HepG2 (cell line): ENCODE measurements around the gene OOSP1. TPM values are rescaled to one million over a fixed set of nuclear protein-coding genes. Genes with fewer than 3 reads are reported as not detected.

ENCODE experiments used
- ATAC-seq: fragments of 200-7000 bp; cut with Tn5 transposase; 3 replicates; pipeline ENCODE4 v1.9.1; 2020; ENCODE audit warnings: mild to moderate bottlenecking, moderate library complexity
- BruUV-seq: library from RNA; stranded (reverse); fragments of 400-500 nt; replicated peaks from 2 replicates; lab custom pipeline; 2021; lab: Mats Ljungman, UMichigan
- CTCF ChIA-PET: fragments of 300-600 bp; formaldehyde crosslinking; extraction: SDS; loops from one replicate; lab custom pipeline; 2021; ENCODE audit warnings: low total read pairs, inconsistent platforms, low intra/inter-chr PET ratio; lab: Yijun Ruan, JAX
- POLR2A ChIA-PET: fragments of 350-600 bp; sonication (Branson Sonifier 250); formaldehyde crosslinking; loops from one replicate; lab custom pipeline; 2020; ENCODE audit warnings: antibody characterized with exemption, inconsistent platforms; lab: Yijun Ruan, JAX
- DNase-seq: peaks from one replicate; pipeline ENCODE4 v3.0.0-alpha.2; 2015; ENCODE audit warnings: low spot score
- FAIRE-seq: peaks from 3 replicates; lab custom pipeline; 2011; peaks lifted over from hg19 to GRCh38; lab: Jason Lieb, UNC
- H2AFZ ChIP-seq: one replicate; pipeline ENCODE4 v1.6.1; 2011; ENCODE audit warnings: low read length, inconsistent platforms
- H3K27ac ChIP-seq: fragments of 300-600 bp; 3 replicates; pipeline ENCODE4 v1.8.0; 2011; ENCODE audit warnings: mixed run types, mild to moderate bottlenecking, mixed read lengths, low read length, inconsistent platforms; ENCODE audit not compliant: insufficient read depth; ENCODE audit errors: extremely low read length
- H3K27me3 ChIP-seq, 2 experiments: fragments of 200-600 bp in 1 of 2; 2 replicates in 1 of 2; 3 replicates in 1 of 2; pipeline versions ENCODE4 v1.6.0 to v1.8.0; 2011; ENCODE audit warnings: low read length in 2 of 2, mild to moderate bottlenecking in 2 of 2, moderate library complexity in 2 of 2, inconsistent platforms in 1 of 2; ENCODE audit not compliant: insufficient read depth in 2 of 2, control insufficient read depth in 1 of 2
- H3K36me3 ChIP-seq, 2 experiments: fragments of 200-600 bp in 1 of 2; replicated peaks in 1 of 2; 2 replicates in 1 of 2; 3 replicates in 1 of 2; pipeline versions ENCODE4 v1.5.1 to v1.8.0; 2011; ENCODE audit warnings: low read length in 2 of 2, inconsistent platforms in 1 of 2; ENCODE audit not compliant: insufficient read depth in 2 of 2, control insufficient read depth in 1 of 2
- H3K4me1 ChIP-seq: 2 replicates; pipeline ENCODE4 v1.5.1; 2012; ENCODE audit warnings: low read length, inconsistent platforms; ENCODE audit not compliant: insufficient read depth
- H3K4me2 ChIP-seq: 2 replicates; pipeline ENCODE4 v1.6.0; 2011; ENCODE audit warnings: low read depth, low read length, inconsistent platforms
- H3K4me3 ChIP-seq, 3 experiments: fragments of 200-600 bp in 1 of 3; sonication (generic), shearing (Covaris generic) in 1 of 3; replicated peaks in 1 of 3; 2 replicates each; pipeline ENCODE4 v1.5.1; 2011 to 2016; ENCODE audit warnings: low read length in 3 of 3, inconsistent platforms in 2 of 3, low read depth in 2 of 3, mild to moderate bottlenecking in 2 of 3, control low read depth in 1 of 3, mixed read lengths in 1 of 3; ENCODE audit not compliant: insufficient read depth in 1 of 3
- H3K79me2 ChIP-seq: one replicate; pipeline ENCODE4 v1.6.1; 2011; ENCODE audit warnings: low read length, inconsistent platforms; ENCODE audit not compliant: insufficient read depth
- H3K9ac ChIP-seq: 2 replicates; pipeline ENCODE4 v1.6.0; 2011; ENCODE audit warnings: mild to moderate bottlenecking, low read depth, low read length, inconsistent platforms; ENCODE audit not compliant: insufficient read depth
- H3K9me3 ChIP-seq: 2 replicates; pipeline ENCODE4 v1.5.1; 2012; ENCODE audit warnings: mild to moderate bottlenecking, low read length
- H4K20me1 ChIP-seq: 2 replicates; pipeline ENCODE4 v1.6.0; 2011; ENCODE audit warnings: inconsistent platforms, mild to moderate bottlenecking, low read length, moderate library complexity; ENCODE audit not compliant: insufficient read depth
- CREB1 ChIP-seq, 2 experiments: fragments of 450-650 bp in 1 of 2; IDR thresholded peaks; 2 replicates each; pipeline ENCODE4 v1.6.1; 2016 to 2017; ENCODE audit warnings: control low read depth in 1 of 2, mild to moderate bottlenecking in 1 of 2, missing compliant biosample characterization in 1 of 2, missing genetic modification characterization in 1 of 2
- GTF2F1 ChIP-seq: fragments of 150-350 bp; IDR thresholded peaks from 2 replicates; pipeline ENCODE4 v1.6.1; 2014; ENCODE audit warnings: low read length
- KAT2B ChIP-seq: fragments of 150-350 bp; IDR thresholded peaks from 2 replicates; pipeline ENCODE4 v1.6.1; 2014; ENCODE audit warnings: low read depth, low read length, borderline replicate concordance
- KDM5B ChIP-seq: sonication (generic); formaldehyde crosslinking; IDR thresholded peaks from 2 replicates; pipeline ENCODE4 v1.4.0; 2020; ENCODE audit warnings: missing genetic modification reagents, mild to moderate bottlenecking, borderline replicate concordance
- MLLT10 ChIP-seq: sonication (generic); formaldehyde crosslinking; IDR thresholded peaks from 2 replicates; pipeline ENCODE4 v1.4.0; 2020; ENCODE audit warnings: missing genetic modification reagents
- NRL ChIP-seq: sonication (generic); formaldehyde crosslinking; IDR thresholded peaks from 2 replicates; pipeline ENCODE4 v1.5.0; 2020; ENCODE audit warnings: missing genetic modification reagents, mild to moderate bottlenecking, moderate library complexity, borderline replicate concordance
- POLR2AphosphoS5 ChIP-seq: IDR thresholded peaks from 2 replicates; pipeline ENCODE4 v1.6.1; 2012; ENCODE audit warnings: low read depth, low read length
- ZBTB1 ChIP-seq: sonication (generic); formaldehyde crosslinking; IDR thresholded peaks from 2 replicates; pipeline ENCODE4 v1.4.0; 2020; ENCODE audit warnings: missing genetic modification reagents, borderline replicate concordance
- ZNF121 ChIP-seq: sonication (generic); formaldehyde crosslinking; IDR thresholded peaks from 2 replicates; pipeline ENCODE4 v1.5.0; 2020; ENCODE audit warnings: mild to moderate bottlenecking, missing genetic modification reagents
- ZNF20 ChIP-seq: sonication (generic); formaldehyde crosslinking; IDR thresholded peaks from 2 replicates; pipeline ENCODE4 v1.4.0; 2020; ENCODE audit warnings: mild to moderate bottlenecking, moderate library complexity, missing genetic modification reagents
- ZNF337 ChIP-seq: sonication (generic); formaldehyde crosslinking; IDR thresholded peaks from 2 replicates; pipeline ENCODE4 v1.5.1; 2020; ENCODE audit warnings: missing genetic modification reagents, low read depth, mild to moderate bottlenecking, borderline replicate concordance
- ZNF362 ChIP-seq: sonication (generic); formaldehyde crosslinking; IDR thresholded peaks from 2 replicates; pipeline ENCODE4 v1.4.0; 2020; ENCODE audit warnings: missing genetic modification reagents, mild to moderate bottlenecking, borderline replicate concordance
- ZNF674 ChIP-seq: sonication (generic); formaldehyde crosslinking; IDR thresholded peaks from 2 replicates; pipeline ENCODE4 v1.5.0; 2020; ENCODE audit warnings: low read depth, mild to moderate bottlenecking, missing genetic modification reagents
- ZNF713 ChIP-seq: sonication (generic); formaldehyde crosslinking; IDR thresholded peaks from 2 replicates; pipeline ENCODE4 v1.4.0; 2020; ENCODE audit warnings: mild to moderate bottlenecking, missing genetic modification reagents
- ZNF761 ChIP-seq: sonication (generic); formaldehyde crosslinking; conservative IDR thresholded peaks from 2 replicates; pipeline ENCODE4 v1.4.0; 2020; ENCODE audit warnings: mild to moderate bottlenecking, missing genetic modification reagents
- ZSCAN21 ChIP-seq: sonication (generic); formaldehyde crosslinking; IDR thresholded peaks from 2 replicates; pipeline ENCODE4 v1.8.0; 2022; ENCODE audit warnings: mild to moderate bottlenecking, missing genetic modification reagents, moderate library complexity, borderline replicate concordance
- WGBS: methylation state at CpG from one replicate; pipeline ENCODE4 v1.1.6; 2017; ENCODE audit warnings: low lambda C conversion rate; 5-methylcytosine and 5-hydroxymethylcytosine counted together
- in situ Hi-C: cut with HindIII; loops from 2 replicates; pipeline ENCODE4 v1.10.0; 2017; ENCODE audit warnings: low pct_unique_long_range_greater_than_20kb; ENCODE audit not compliant: extremely low pct_ligation_motif_present
- intact Hi-C: fragments of 100-400 bp; cut with micrococcal nuclease; formaldehyde crosslinking; loops from one replicate; pipeline ENCODE4 v1.10.0; 2022; ENCODE audit not compliant: unreplicated experiment
- polyA plus RNA-seq, 8 experiments: library from polyadenylated mRNA; depleted of rRNA in 3 of 8; stranded (reverse) in 7 of 8; unstranded in 1 of 8; fragments of >200 nt; fragmentation: Illumina TruSeq in 4 of 8; extraction: Trizol in 4 of 8; gene quantifications; 2 replicates each; pipeline versions ENCODE4 v1.2.1 to v1.2.3, GENCODE V29; 2011 to 2016; ENCODE audit warnings: low read depth in 4 of 8, missing spikeins in 1 of 8, mixed read lengths in 1 of 8; ENCODE audit not compliant: insufficient read depth in 1 of 8
- total RNA-seq, 5 experiments: library from RNA; depleted of rRNA; stranded (reverse); fragments of >200 nt; fragmentation: Illumina TruSeq; extraction: Trizol; gene quantifications; 2 replicates each; pipeline ENCODE4 v1.2.3, GENCODE V29; 2016; ENCODE audit warnings: low read depth in 1 of 5
- TF ChIP-seq, protein P1 (sequence below): sonication (generic); formaldehyde crosslinking; IDR thresholded peaks from 2 replicates; pipeline ENCODE4 v1.4.0; 2020; ENCODE audit warnings: mild to moderate bottlenecking, missing genetic modification reagents
- TF ChIP-seq, protein P2 (sequence below): sonication (generic); formaldehyde crosslinking; IDR thresholded peaks from 2 replicates; pipeline ENCODE4 v1.4.0; 2020; ENCODE audit warnings: missing genetic modification reagents

Gene OOSP1
- total and polyA plus RNA-seq, 2 of the 13 experiments (the other 11 are each of a cell fraction or from before 2014, with no cell fraction given) = not detected

DNA sequence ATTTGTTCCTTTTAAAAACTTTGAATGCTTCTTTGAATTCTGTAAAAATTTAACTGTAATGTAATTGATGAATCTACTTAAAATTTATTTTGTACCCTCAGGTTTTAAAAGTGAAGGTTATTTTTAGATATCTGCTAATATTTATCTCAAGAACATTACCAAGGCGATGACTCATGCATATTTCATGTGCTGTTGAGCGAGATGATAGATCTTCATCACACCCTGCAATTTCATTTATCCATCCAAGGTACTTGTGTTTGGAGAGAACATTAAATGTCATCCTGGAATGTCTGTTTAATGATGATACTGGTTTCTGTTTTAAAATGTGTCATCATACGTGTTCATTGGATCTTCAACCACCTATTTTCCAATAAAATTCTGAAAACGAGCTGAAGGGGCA is 18.9 kb downstream of the OOSP1 start:
- FAIRE-seq = no peak
- TF ChIP-seq ZNF674 (CRISPR knock-in tag) = no peak
- TF ChIP-seq, protein P1, sequence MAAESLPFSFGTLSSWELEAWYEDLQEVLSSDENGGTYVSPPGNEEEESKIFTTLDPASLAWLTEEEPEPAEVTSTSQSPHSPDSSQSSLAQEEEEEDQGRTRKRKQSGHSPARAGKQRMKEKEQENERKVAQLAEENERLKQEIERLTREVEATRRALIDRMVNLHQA (CRISPR knock-in tag) = no peak
- no peak for TF ChIP-seq ZNF713 (CRISPR knock-in tag)
- no peak for TF ChIP-seq KDM5B (CRISPR knock-in tag)
- TF ChIP-seq ZNF362 (CRISPR knock-in tag) = no peak
- TF ChIP-seq NRL = no peak
- no peak for TF ChIP-seq POLR2AphosphoS5
- no peak for TF ChIP-seq ZNF20
- TF ChIP-seq MLLT10 (CRISPR knock-in tag) = no peak
- no peak for TF ChIP-seq ZBTB1 (CRISPR knock-in tag)
- TF ChIP-seq ZNF121 (CRISPR knock-in tag) = no peak
- TF ChIP-seq, protein P2, sequence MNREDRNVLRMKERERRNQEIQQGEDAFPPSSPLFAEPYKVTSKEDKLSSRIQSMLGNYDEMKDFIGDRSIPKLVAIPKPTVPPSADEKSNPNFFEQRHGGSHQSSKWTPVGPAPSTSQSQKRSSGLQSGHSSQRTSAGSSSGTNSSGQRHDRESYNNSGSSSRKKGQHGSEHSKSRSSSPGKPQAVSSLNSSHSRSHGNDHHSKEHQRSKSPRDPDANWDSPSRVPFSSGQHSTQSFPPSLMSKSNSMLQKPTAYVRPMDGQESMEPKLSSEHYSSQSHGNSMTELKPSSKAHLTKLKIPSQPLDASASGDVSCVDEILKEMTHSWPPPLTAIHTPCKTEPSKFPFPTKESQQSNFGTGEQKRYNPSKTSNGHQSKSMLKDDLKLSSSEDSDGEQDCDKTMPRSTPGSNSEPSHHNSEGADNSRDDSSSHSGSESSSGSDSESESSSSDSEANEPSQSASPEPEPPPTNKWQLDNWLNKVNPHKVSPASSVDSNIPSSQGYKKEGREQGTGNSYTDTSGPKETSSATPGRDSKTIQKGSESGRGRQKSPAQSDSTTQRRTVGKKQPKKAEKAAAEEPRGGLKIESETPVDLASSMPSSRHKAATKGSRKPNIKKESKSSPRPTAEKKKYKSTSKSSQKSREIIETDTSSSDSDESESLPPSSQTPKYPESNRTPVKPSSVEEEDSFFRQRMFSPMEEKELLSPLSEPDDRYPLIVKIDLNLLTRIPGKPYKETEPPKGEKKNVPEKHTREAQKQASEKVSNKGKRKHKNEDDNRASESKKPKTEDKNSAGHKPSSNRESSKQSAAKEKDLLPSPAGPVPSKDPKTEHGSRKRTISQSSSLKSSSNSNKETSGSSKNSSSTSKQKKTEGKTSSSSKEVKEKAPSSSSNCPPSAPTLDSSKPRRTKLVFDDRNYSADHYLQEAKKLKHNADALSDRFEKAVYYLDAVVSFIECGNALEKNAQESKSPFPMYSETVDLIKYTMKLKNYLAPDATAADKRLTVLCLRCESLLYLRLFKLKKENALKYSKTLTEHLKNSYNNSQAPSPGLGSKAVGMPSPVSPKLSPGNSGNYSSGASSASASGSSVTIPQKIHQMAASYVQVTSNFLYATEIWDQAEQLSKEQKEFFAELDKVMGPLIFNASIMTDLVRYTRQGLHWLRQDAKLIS (CRISPR knock-in tag) = no peak
- TF ChIP-seq CREB1 (IDR thresholded peaks at IDR 0.05) = no peak
- TF ChIP-seq CREB1 (CRISPR knock-in tag; IDR thresholded peaks at IDR 0.05) = no peak
- no peak for TF ChIP-seq GTF2F1
- no peak for TF ChIP-seq ZSCAN21 (CRISPR knock-in tag)
- no peak for TF ChIP-seq ZNF761 (CRISPR knock-in tag)
- TF ChIP-seq ZNF337 (CRISPR knock-in tag) = no peak
- TF ChIP-seq KAT2B = no peak
- TF ChIP-seq, all 625 proteins: peak for 0
- ChIA-PET CTCF (no interaction called here), POLR2A (no interaction called here)
- intact Hi-C loops (no loop called here), in situ Hi-C loops (no loop called here)
- Histone ChIP-seq H3K4me3 (no peak overlapping the region), H3K27me3 (no peaks in the 10 kb centered on the region; a peak in 1 of 5 replicates), H3K79me2 (no peaks in the 10 kb centered on the region), H3K4me1 (peaks cover 20% of the 10 kb centered on the region), H3K4me2 (no peak overlapping the region), H3K9me3 (no peaks in the 10 kb centered on the region), H3K9ac (no peak overlapping the region), H2AFZ (no peak overlapping the region), H4K20me1 (no peaks in the 10 kb centered on the region), H3K36me3 (no peaks in the 10 kb centered on the region), H3K27ac (no peak overlapping the region)
- ATAC-seq (no peak), DNase-seq (no peak)
- 3% methylated on average over 4 of the region's 4 CpGs for WGBS
- no TSS peak for BruUV-seq
